Hepatocyte (in vitro differentiated cells): ENCODE results near the gene RAB3C. TPM values are rescaled to one million over a fixed set of nuclear protein-coding genes. Genes with fewer than 3 reads are reported as not detected.

ENCODE experiments used
- DNase-seq: peaks from one replicate; pipeline ENCODE4 v3.0.0-alpha.2; 2016; ENCODE audit warnings: low spot score
- H2AFZ ChIP-seq: fragments of 200-600 bp; sonication (generic); 2 replicates; pipeline ENCODE4 v1.6.0; 2016; ENCODE audit warnings: antibody characterized with exemption, mild to moderate bottlenecking
- H3K27ac ChIP-seq: fragments of 200-600 bp; sonication (generic); 2 replicates; pipeline ENCODE4 v1.5.1; 2016; ENCODE audit warnings: mild to moderate bottlenecking
- H3K27me3 ChIP-seq: fragments of 200-600 bp; sonication (generic); 2 replicates; pipeline ENCODE4 v1.6.1; 2016
- H3K36me3 ChIP-seq: fragments of 200-600 bp; sonication (generic); replicated peaks from 2 replicates; pipeline ENCODE4 v1.5.1; 2016; ENCODE audit warnings: low read depth; ENCODE audit not compliant: insufficient read depth
- H3K4me1 ChIP-seq: fragments of 200-600 bp; sonication (generic); 2 replicates; pipeline ENCODE4 v1.5.1; 2016; ENCODE audit warnings: mild to moderate bottlenecking, moderate library complexity; ENCODE audit not compliant: insufficient read depth
- H3K4me2 ChIP-seq: fragments of 200-600 bp; sonication (generic); 2 replicates; pipeline ENCODE4 v1.6.0; 2016
- H3K4me3 ChIP-seq: fragments of 200-600 bp; sonication (generic); 2 replicates; pipeline ENCODE4 v1.5.1; 2016; ENCODE audit warnings: mild to moderate bottlenecking
- H3K79me2 ChIP-seq: fragments of 200-600 bp; sonication (generic); 2 replicates; pipeline ENCODE4 v1.6.0; 2017; ENCODE audit warnings: mild to moderate bottlenecking
- H3K9me2 ChIP-seq: fragments of 200-600 bp; sonication (generic); replicated peaks from 2 replicates; pipeline ENCODE4 v1.6.0; 2017; ENCODE audit warnings: mild to moderate bottlenecking; ENCODE audit not compliant: insufficient read depth
- H3K9me3 ChIP-seq: fragments of 200-600 bp; sonication (generic); 2 replicates; pipeline ENCODE4 v1.5.1; 2016; ENCODE audit warnings: low read depth, mild to moderate bottlenecking
- H4K20me1 ChIP-seq: fragments of 200-600 bp; sonication (generic); 2 replicates; pipeline ENCODE4 v1.6.0; 2016; ENCODE audit warnings: mild to moderate bottlenecking; ENCODE audit not compliant: insufficient read depth, poor library complexity, severe bottlenecking
- EZH2 ChIP-seq: fragments of 200-600 bp; sonication (generic); IDR thresholded peaks from 2 replicates; pipeline ENCODE4 v1.6.1; 2016; ENCODE audit warnings: antibody characterized with exemption, mild to moderate bottlenecking, borderline replicate concordance
- EZH2phosphoT487 ChIP-seq: fragments of 200-600 bp; sonication (generic); IDR thresholded peaks from one replicate; pipeline ENCODE4 v1.6.1; 2018; ENCODE audit warnings: antibody characterized with exemption, mild to moderate bottlenecking, low read depth, moderate library complexity; ENCODE audit not compliant: unreplicated experiment, severe bottlenecking
- WGBS: methylation state at CpG from one replicate; pipeline ENCODE4 v1.1.6; 2016; ENCODE audit warnings: low lambda C conversion rate; ENCODE audit errors: missing lambda C conversion rate; 5-methylcytosine and 5-hydroxymethylcytosine counted together
- polyA plus RNA-seq: library from polyadenylated mRNA; unstranded; fragments of >200 nt; fragmentation: Nextera tagmentation; extraction: Ambion mirVana; gene quantifications from 2 replicates; pipeline ENCODE4 v1.2.1, GENCODE V29; 2016
- total RNA-seq: library from RNA; depleted of rRNA; stranded (reverse); fragments of >200 nt; gene quantifications from 2 replicates; pipeline ENCODE4 v1.2.3, GENCODE V29; 2014
- TF ChIP-seq, protein P1 (sequence below): fragments of 200-600 bp; sonication (generic); IDR thresholded peaks from 2 replicates; pipeline ENCODE4 v1.5.1; 2016; ENCODE audit warnings: antibody characterized with exemption, mild to moderate bottlenecking; ENCODE audit not compliant: poor library complexity

Gene RAB3C
- total and polyA plus RNA-seq, 2 experiments from 2014 or later = 5.2 to 6.4 TPM

DNA sequence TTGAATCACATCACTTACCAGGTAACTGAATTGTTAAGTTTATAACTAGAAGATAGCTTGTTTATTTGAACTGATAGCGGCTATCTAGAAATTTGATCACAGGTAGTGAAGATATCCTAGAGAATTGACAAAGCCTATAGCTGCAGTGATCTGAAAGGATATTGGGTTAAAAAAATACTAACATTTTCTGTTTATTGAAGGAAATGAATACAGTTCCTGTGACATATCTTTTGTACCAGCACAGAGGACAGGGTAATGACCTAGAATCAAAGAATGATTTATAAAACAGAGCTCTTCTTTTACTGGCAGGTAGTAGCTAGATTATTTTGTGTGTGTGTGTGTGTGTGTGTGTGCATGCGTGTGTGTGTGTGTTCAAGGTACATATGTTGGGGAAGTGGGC, 94.8 kb downstream of the RAB3C start:
- H2AFZ ChIP-seq = no peak overlapping the region
- TF ChIP-seq, protein P1, sequence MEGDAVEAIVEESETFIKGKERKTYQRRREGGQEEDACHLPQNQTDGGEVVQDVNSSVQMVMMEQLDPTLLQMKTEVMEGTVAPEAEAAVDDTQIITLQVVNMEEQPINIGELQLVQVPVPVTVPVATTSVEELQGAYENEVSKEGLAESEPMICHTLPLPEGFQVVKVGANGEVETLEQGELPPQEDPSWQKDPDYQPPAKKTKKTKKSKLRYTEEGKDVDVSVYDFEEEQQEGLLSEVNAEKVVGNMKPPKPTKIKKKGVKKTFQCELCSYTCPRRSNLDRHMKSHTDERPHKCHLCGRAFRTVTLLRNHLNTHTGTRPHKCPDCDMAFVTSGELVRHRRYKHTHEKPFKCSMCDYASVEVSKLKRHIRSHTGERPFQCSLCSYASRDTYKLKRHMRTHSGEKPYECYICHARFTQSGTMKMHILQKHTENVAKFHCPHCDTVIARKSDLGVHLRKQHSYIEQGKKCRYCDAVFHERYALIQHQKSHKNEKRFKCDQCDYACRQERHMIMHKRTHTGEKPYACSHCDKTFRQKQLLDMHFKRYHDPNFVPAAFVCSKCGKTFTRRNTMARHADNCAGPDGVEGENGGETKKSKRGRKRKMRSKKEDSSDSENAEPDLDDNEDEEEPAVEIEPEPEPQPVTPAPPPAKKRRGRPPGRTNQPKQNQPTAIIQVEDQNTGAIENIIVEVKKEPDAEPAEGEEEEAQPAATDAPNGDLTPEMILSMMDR = no peak
- TF ChIP-seq EZH2phosphoT487 (no peak), EZH2 (no peak)
- H4K20me1 ChIP-seq = no peaks in the 10 kb centered on the region
- H3K4me2 ChIP-seq = no peak overlapping the region
- no peak overlapping the region for H3K27ac ChIP-seq
- no peaks in the 10 kb centered on the region for H3K79me2 ChIP-seq
- DNase-seq = no peak
- H3K27me3 ChIP-seq = no peaks in the 10 kb centered on the region
- no peaks in the 10 kb centered on the region for H3K9me2 ChIP-seq
- 85% methylated on average over 2 of the region's 2 CpGs for WGBS
- H3K4me1 ChIP-seq = no peaks in the 10 kb centered on the region
- H3K4me3 ChIP-seq = no peak overlapping the region
- no peaks in the 10 kb centered on the region for H3K36me3 ChIP-seq
- no peaks in the 10 kb centered on the region for H3K9me3 ChIP-seq

DNA sequence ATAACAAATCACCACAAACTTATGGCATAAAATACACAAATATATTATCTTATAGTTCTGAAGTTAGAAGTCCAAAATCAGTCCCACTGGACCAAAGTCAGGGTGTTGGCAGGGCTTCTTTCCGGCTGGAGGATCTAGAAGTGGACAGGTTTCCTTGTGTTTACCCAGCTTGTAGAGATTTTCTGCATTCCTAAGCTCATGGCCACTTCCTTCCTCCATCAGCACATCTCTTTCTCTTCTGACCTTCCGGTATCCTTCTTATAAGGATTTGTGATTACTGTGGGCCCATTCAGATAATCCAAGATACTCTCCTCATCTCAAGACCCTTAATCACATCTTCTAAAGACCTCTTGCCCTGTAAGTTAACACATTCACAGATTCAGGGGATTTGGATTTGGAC, 97.6 kb downstream of the RAB3C start:
- Histone ChIP-seq H4K20me1 (no peaks in the 10 kb centered on the region), H2AFZ (no peak overlapping the region), H3K4me1 (no peaks in the 10 kb centered on the region), H3K9me2 (no peaks in the 10 kb centered on the region), H3K4me3 (no peak overlapping the region), H3K36me3 (no peaks in the 10 kb centered on the region), H3K27me3 (no peaks in the 10 kb centered on the region), H3K79me2 (no peaks in the 10 kb centered on the region), H3K27ac (no peak overlapping the region), H3K4me2 (no peak overlapping the region), H3K9me3 (no peaks in the 10 kb centered on the region)
- TF ChIP-seq EZH2phosphoT487 (no peak), EZH2 (no peak)
- TF ChIP-seq, protein P1 = no peak
- WGBS = 71% methylated on average over 2 of the region's 2 CpGs
- no peak for DNase-seq

DNA sequence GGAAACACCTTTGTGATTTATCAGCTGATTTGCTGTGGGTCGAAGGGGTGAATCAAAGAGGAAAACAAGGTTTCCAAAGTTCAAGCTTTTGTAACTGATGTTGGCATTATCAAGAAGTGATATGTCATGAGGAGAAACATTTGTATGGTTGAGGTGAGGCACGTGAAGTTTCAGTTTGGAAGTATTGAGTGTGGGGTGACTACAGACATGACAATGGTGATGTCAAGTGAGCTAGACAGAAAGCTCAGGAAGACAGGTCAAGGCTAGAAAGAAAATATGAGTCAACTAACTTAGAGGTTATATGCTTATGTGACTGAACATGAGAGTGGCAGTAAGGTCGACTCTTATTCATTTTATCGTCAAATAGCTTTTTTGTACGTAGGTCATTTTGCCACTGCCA, 99.1 kb downstream of the RAB3C start:
- Histone ChIP-seq H3K36me3 (no peaks in the 10 kb centered on the region), H4K20me1 (no peaks in the 10 kb centered on the region), H3K9me2 (no peaks in the 10 kb centered on the region), H3K4me3 (no peak overlapping the region), H3K79me2 (no peaks in the 10 kb centered on the region), H3K4me2 (no peak overlapping the region), H2AFZ (no peak overlapping the region), H3K4me1 (no peaks in the 10 kb centered on the region), H3K9me3 (no peaks in the 10 kb centered on the region), H3K27me3 (no peaks in the 10 kb centered on the region), H3K27ac (no peak overlapping the region)
- no peak for TF ChIP-seq EZH2
- TF ChIP-seq, protein P1 = no peak
- no peak for TF ChIP-seq EZH2phosphoT487
- no peak for DNase-seq
- WGBS = 94% methylated on average over 5 of the region's 5 CpGs

DNA sequence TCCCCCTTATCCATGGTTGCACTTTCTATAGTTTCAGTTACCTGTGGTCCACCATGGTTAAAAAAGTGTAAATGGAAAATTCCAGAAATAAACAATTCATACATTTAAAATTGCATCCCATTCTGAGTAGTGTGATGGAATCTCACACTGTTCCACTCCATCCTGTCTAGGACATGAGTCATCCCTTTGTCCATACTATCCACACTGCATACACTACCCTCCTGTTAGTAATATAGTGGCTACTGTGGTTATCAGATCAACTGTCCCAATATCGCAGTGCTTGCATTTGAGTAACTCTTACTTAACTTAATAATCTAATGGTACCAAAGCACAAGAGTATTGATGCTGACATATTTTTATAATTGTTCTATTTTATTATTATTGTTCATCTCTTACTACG, 100.7 kb downstream of the RAB3C start:
- no peak overlapping the region for H3K4me3 ChIP-seq
- TF ChIP-seq EZH2phosphoT487 = no peak
- TF ChIP-seq, protein P1 = no peak
- TF ChIP-seq EZH2 = no peak
- no peaks in the 10 kb centered on the region for H3K9me3 ChIP-seq
- H3K79me2 ChIP-seq = no peaks in the 10 kb centered on the region
- no peak overlapping the region for H3K4me2 ChIP-seq
- no peaks in the 10 kb centered on the region for H3K9me2 ChIP-seq
- no peaks in the 10 kb centered on the region for H3K4me1 ChIP-seq
- no peak for DNase-seq
- 92% methylated on average over 2 of the region's 2 CpGs for WGBS
- no peaks in the 10 kb centered on the region for H3K36me3 ChIP-seq
- H3K27ac ChIP-seq = no peak overlapping the region
- H3K27me3 ChIP-seq = no peaks in the 10 kb centered on the region
- no peak overlapping the region for H2AFZ ChIP-seq
- H4K20me1 ChIP-seq = no peaks in the 10 kb centered on the region
